Measurements from ENCODE around the gene CNOT6. TPM values are rescaled to one million over a fixed set of nuclear protein-coding genes. Genes with fewer than 3 reads are reported as not detected.
"Not testable (repeated sequence)": the region's sequence is repeated elsewhere in the genome, so short reads cannot be mapped to it uniquely, and the experiment has no call there.

CNOT6 gene
- total RNA-seq, 1 donor from 2014 or later: 38.5 TPM

GRCh38 chr5:180495292-180495691, 1.1 kb downstream of the CNOT6 start:
- Histone ChIP-seq H3K36me3 (no peaks in the 10 kb centered on the region), H3K27me3 (no peaks in the 10 kb centered on the region), H3F3A (ENCODE audit: low read depth) (no peaks in the 10 kb centered on the region), H3K9me3 (ENCODE audit: low read depth) (no peaks in the 10 kb centered on the region), H3K9ac (peak overlapping the region; percentile 95), H2AFZ (replicated peaks) (no peak overlapping the region), H3K79me2 (ENCODE audit: low read depth) (peaks cover 67% of the 10 kb centered on the region), H4K20me1 (ENCODE audit: low read depth) (peaks cover 55% of the 10 kb centered on the region), H3K4me3 (peak overlapping the region; percentile 95), H3K4me1 (peaks cover 17% of the 10 kb centered on the region), H3K4me2 (peak overlapping the region; percentile 96), H3K27ac (peak overlapping the region; percentile 96)
- peaks cover 6% of the 10 kb centered on the region for H3K27me3 Mint-ChIP-seq (ENCODE audit: insufficient read depth, low read depth)
- H3K9me3 Mint-ChIP-seq: peaks cover 16% of the 10 kb centered on the region
- H3K36me3 Mint-ChIP-seq: peaks cover 39% of the 10 kb centered on the region
- peak overlapping the region; percentile 76 for H3K27ac Mint-ChIP-seq
- peak; percentile 25 for DNase-seq (ENCODE audit: low spot score)
- no peak for TF ChIP-seq EZH2phosphoT487 (IDR thresholded peaks at IDR 0.05)
- no peak for TF ChIP-seq CTCF (IDR thresholded peaks at IDR 0.05)
- no peak for TF ChIP-seq EZH2 (IDR thresholded peaks at IDR 0.05)
- H3K4me1 Mint-ChIP-seq: peaks cover 30% of the 10 kb centered on the region
- peak overlapping the region; percentile 89 for H3K4me3 Mint-ChIP-seq

- H3K36me3 ChIP-seq: no peaks in the 10 kb centered on the region
- H3K27me3 ChIP-seq: no peaks in the 10 kb centered on the region
- no peaks in the 10 kb centered on the region for H3F3A ChIP-seq (ENCODE audit: low read depth)
- H3K4me3 Mint-ChIP-seq: peak overlapping the region; percentile 74
- no peak overlapping the region for H3K27ac ChIP-seq
- peaks cover 27% of the 10 kb centered on the region for H3K4me1 Mint-ChIP-seq
- H3K4me1 ChIP-seq: peaks cover 17% of the 10 kb centered on the region
- peaks cover 36% of the 10 kb centered on the region for H3K36me3 Mint-ChIP-seq
- H3K4me2 ChIP-seq: peak overlapping the region; percentile 96
- H3K4me3 ChIP-seq: peak overlapping the region; percentile 95
- no peak for TF ChIP-seq EZH2 (IDR thresholded peaks at IDR 0.05)
- no peak for TF ChIP-seq EZH2phosphoT487 (IDR thresholded peaks at IDR 0.05)
- TF ChIP-seq CTCF (IDR thresholded peaks at IDR 0.05): no peak
- no peak overlapping the region for H3K27ac Mint-ChIP-seq
- H4K20me1 ChIP-seq (ENCODE audit: low read depth): peaks cover 64% of the 10 kb centered on the region
- no peak for DNase-seq (ENCODE audit: low spot score)
- H3K9me3 Mint-ChIP-seq: peaks cover 16% of the 10 kb centered on the region
- no peak overlapping the region for H3K9ac ChIP-seq
- peaks cover 76% of the 10 kb centered on the region for H3K79me2 ChIP-seq (ENCODE audit: low read depth)
- peaks cover 6% of the 10 kb centered on the region for H3K27me3 Mint-ChIP-seq (ENCODE audit: insufficient read depth, low read depth)
- no peaks in the 10 kb centered on the region for H3K9me3 ChIP-seq (ENCODE audit: low read depth)
- H2AFZ ChIP-seq (replicated peaks): no peak overlapping the region
These were observed 2.0 kb downstream of the CNOT6 start for GRCh38 chr5:180495991-180496741.

GRCh38 chr5:180496806-180497205, 2.6 kb downstream of the CNOT6 start:
- not testable (repeated sequence) for H3K27me3 Mint-ChIP-seq (ENCODE audit: insufficient read depth, low read depth); H3K27me3 ChIP-seq; DNase-seq (ENCODE audit: low spot score); H3K27ac Mint-ChIP-seq; H3K36me3 ChIP-seq; H3K27ac ChIP-seq; H3K9me3 ChIP-seq (ENCODE audit: low read depth); H3K4me3 ChIP-seq; H3F3A ChIP-seq (ENCODE audit: low read depth); H3K4me3 Mint-ChIP-seq; H3K9ac ChIP-seq; H2AFZ ChIP-seq (replicated peaks)
- peaks cover 70% of the 10 kb centered on the region for H4K20me1 ChIP-seq (ENCODE audit: low read depth)
- Mint-ChIP-seq H3K4me1 (peaks cover 21% of the 10 kb centered on the region), H3K9me3 (peaks cover 16% of the 10 kb centered on the region), H3K36me3 (peaks cover 36% of the 10 kb centered on the region)
- peak overlapping the region; percentile 96 for H3K4me2 ChIP-seq
- peaks cover 17% of the 10 kb centered on the region for H3K4me1 ChIP-seq
- H3K79me2 ChIP-seq (ENCODE audit: low read depth): peaks cover 82% of the 10 kb centered on the region

- not testable (repeated sequence) for H3K27ac Mint-ChIP-seq; H3K27me3 Mint-ChIP-seq (ENCODE audit: insufficient read depth, low read depth); H3K27me3 ChIP-seq; H3K36me3 ChIP-seq; H2AFZ ChIP-seq (replicated peaks); H3K9me3 ChIP-seq (ENCODE audit: low read depth); H3K4me3 ChIP-seq; H3F3A ChIP-seq (ENCODE audit: low read depth); H3K27ac ChIP-seq; H3K9ac ChIP-seq; H3K4me3 Mint-ChIP-seq; H3K4me2 ChIP-seq; DNase-seq (ENCODE audit: low spot score)
- peaks cover 13% of the 10 kb centered on the region for H3K9me3 Mint-ChIP-seq
- Histone ChIP-seq H4K20me1 (ENCODE audit: low read depth) (peaks cover 77% of the 10 kb centered on the region), H3K79me2 (ENCODE audit: low read depth) (peaks cover 93% of the 10 kb centered on the region), H3K4me1 (peaks cover 17% of the 10 kb centered on the region)
- H3K4me1 Mint-ChIP-seq: peaks cover 18% of the 10 kb centered on the region
- peaks cover 32% of the 10 kb centered on the region for H3K36me3 Mint-ChIP-seq
These were observed 3.7 kb downstream of the CNOT6 start for GRCh38 chr5:180497865-180498264.
